H1 (cell line): ENCODE results near the gene MAS1L. TPM values are rescaled to one million over a fixed set of nuclear protein-coding genes. Genes with fewer than 3 reads are reported as not detected.

Source experiments
- CTCF ChIA-PET: fragments of 300-600 bp; sonication (Branson Sonifier 250); formaldehyde crosslinking; loops from one replicate; lab custom pipeline; 2021; ENCODE audit not compliant: partially characterized antibody; lab: Charles Lee
- POLR2A ChIA-PET: fragments of 300-600 bp; sonication (Branson Sonifier 250); formaldehyde crosslinking; loops from one replicate; lab custom pipeline; 2021; ENCODE audit warnings: inconsistent platforms; ENCODE audit not compliant: partially characterized antibody; lab: Charles Lee
- DNase-seq, 2 experiments: peaks; one replicate each; pipeline versions ENCODE4 v3.0.0 to v3.0.0-alpha.2; 2010 to 2022; ENCODE audit warnings: low spot score in 2 of 2, low read depth in 1 of 2, mixed read lengths in 1 of 2
- FAIRE-seq: peaks from 2 replicates; lab custom pipeline; 2011; peaks lifted over from hg19 to GRCh38; lab: Jason Lieb, UNC
- H2AFZ ChIP-seq: 2 replicates; pipeline ENCODE4 v1.8.1; 2012; ENCODE audit warnings: low read length, inconsistent platforms
- H2AK5ac ChIP-seq: 2 replicates; pipeline ENCODE4 v1.6.1; 2013; ENCODE audit warnings: low read depth, low read length
- H2BK120ac ChIP-seq: replicated peaks from 2 replicates; pipeline ENCODE3; 2013; ENCODE audit warnings: low read depth, low read length, inconsistent platforms
- H2BK12ac ChIP-seq: 2 replicates; pipeline ENCODE4 v1.6.1; 2013; ENCODE audit warnings: low read depth, low read length
- H2BK15ac ChIP-seq: 2 replicates; pipeline ENCODE4 v1.6.1; 2013; ENCODE audit warnings: low read length
- H2BK20ac ChIP-seq: 2 replicates; pipeline ENCODE4 v1.6.1; 2013; ENCODE audit warnings: low read length
- H2BK5ac ChIP-seq: 2 replicates; pipeline ENCODE4 v1.6.1; 2013; ENCODE audit warnings: low read depth, low read length
- H3K14ac ChIP-seq: 2 replicates; pipeline ENCODE4 v1.6.1; 2013; ENCODE audit warnings: inconsistent platforms; ENCODE audit not compliant: insufficient read length
- H3K18ac ChIP-seq: 2 replicates; pipeline ENCODE4 v1.6.1; 2013; ENCODE audit warnings: low read length; ENCODE audit errors: extremely low read depth
- H3K23ac ChIP-seq: 2 replicates; pipeline ENCODE4 v1.6.1; 2013; ENCODE audit warnings: inconsistent platforms; ENCODE audit not compliant: insufficient read length
- H3K23me2 ChIP-seq: 2 replicates; pipeline ENCODE4 v1.6.1; 2013; ENCODE audit warnings: low read depth, low read length
- H3K27ac ChIP-seq: 2 replicates; pipeline ENCODE4 v1.6.1; 2011; ENCODE audit warnings: low read depth, low read length, inconsistent platforms
- H3K27me3 ChIP-seq, 4 experiments: replicated peaks in 1 of 4; 1 replicate in 1 of 4; 2 replicates in 3 of 4; pipeline versions ENCODE4 v1.6.1 to v1.8.1; 2011 to 2013; ENCODE audit warnings: low read length in 3 of 4, mild to moderate bottlenecking in 3 of 4, inconsistent platforms in 2 of 4, mixed read lengths in 2 of 4, moderate library complexity in 1 of 4; ENCODE audit not compliant: control insufficient read depth in 3 of 4, insufficient read depth in 3 of 4; ENCODE audit errors: extremely low read depth in 1 of 4
- H3K36me3 ChIP-seq, 4 experiments: 2 replicates each; pipeline versions ENCODE4 v1.6.1 to v1.8.1; 2011 to 2013; ENCODE audit warnings: mild to moderate bottlenecking in 4 of 4, low read length in 3 of 4, moderate library complexity in 2 of 4, control low read depth in 1 of 4, inconsistent platforms in 1 of 4; ENCODE audit not compliant: insufficient read depth in 4 of 4, control insufficient read depth in 2 of 4
- H3K4ac ChIP-seq: replicated peaks from 2 replicates; pipeline ENCODE3; 2013; ENCODE audit warnings: low read length, low read depth, mixed read lengths, inconsistent platforms; ENCODE audit not compliant: insufficient read length
- H3K4me1 ChIP-seq, 4 experiments: replicated peaks in 1 of 4; 1 replicate in 1 of 4; 2 replicates in 3 of 4; pipeline versions ENCODE4 v1.6.1 to v1.8.1; 2011 to 2013; ENCODE audit warnings: low read length in 3 of 4, inconsistent platforms in 2 of 4, mixed read lengths in 1 of 4; ENCODE audit not compliant: insufficient read depth in 4 of 4, control insufficient read depth in 3 of 4
- H3K4me2 ChIP-seq, 2 experiments: 2 replicates each; pipeline versions ENCODE4 v1.6.1 to v1.8.1; 2011 to 2013; ENCODE audit warnings: low read depth in 2 of 2, low read length in 2 of 2, control low read depth in 1 of 2, inconsistent platforms in 1 of 2, mild to moderate bottlenecking in 1 of 2; ENCODE audit not compliant: insufficient read depth in 1 of 2
- H3K4me3 ChIP-seq, 4 experiments: fragments of 200-600, 300-600 bp in 1 of 4; sonication (generic), shearing (Covaris generic), sonication (Bioruptor Twin) in 1 of 4; 2 replicates each; pipeline versions ENCODE4 v1.5.1 to v1.8.1; 2011 to 2016; ENCODE audit warnings: low read length in 4 of 4, low read depth in 3 of 4, control low read depth in 2 of 4, inconsistent platforms in 2 of 4, mild to moderate bottlenecking in 2 of 4, mixed read lengths in 1 of 4, moderate library complexity in 1 of 4; ENCODE audit not compliant: insufficient read depth in 2 of 4; ENCODE audit errors: extremely low read depth in 1 of 4
- H3K56ac ChIP-seq: replicated peaks from 2 replicates; pipeline ENCODE3; 2013; ENCODE audit warnings: low read depth, mild to moderate bottlenecking, mixed read lengths, low read length, inconsistent platforms; ENCODE audit not compliant: insufficient read length
- H3K79me1 ChIP-seq: 2 replicates; pipeline ENCODE4 v1.6.1; 2013; ENCODE audit warnings: low read depth, low read length, control low read depth
- H3K79me2 ChIP-seq, 2 experiments: 2 replicates each; pipeline versions ENCODE4 v1.6.1 to v1.8.1; 2012 to 2013; ENCODE audit warnings: low read length in 2 of 2, mild to moderate bottlenecking in 2 of 2, inconsistent platforms in 1 of 2; ENCODE audit not compliant: insufficient read depth in 2 of 2, control insufficient read depth in 1 of 2
- H3K9ac ChIP-seq, 4 experiments: replicated peaks in 1 of 4; 1 replicate in 1 of 4; 2 replicates in 3 of 4; pipeline versions ENCODE4 v1.6.1 to v1.8.1; 2011 to 2013; ENCODE audit warnings: low read depth in 3 of 4, low read length in 3 of 4, control low read depth in 2 of 4, mild to moderate bottlenecking in 2 of 4, moderate library complexity in 2 of 4, inconsistent platforms in 1 of 4; ENCODE audit errors: extremely low read depth in 1 of 4
- H3K9me3 ChIP-seq, 2 experiments: 2 replicates each; pipeline versions ENCODE4 v1.6.1 to v1.8.1; 2012 to 2013; ENCODE audit warnings: mild to moderate bottlenecking in 2 of 2, moderate library complexity in 2 of 2, control low read depth in 1 of 2, inconsistent platforms in 1 of 2, low read depth in 1 of 2, low read length in 1 of 2, mixed read lengths in 1 of 2; ENCODE audit not compliant: insufficient read depth in 2 of 2
- H4K20me1 ChIP-seq, 2 experiments: replicated peaks in 1 of 2; 2 replicates each; pipeline versions ENCODE3 to v1.8.1; 2011 to 2013; ENCODE audit warnings: inconsistent platforms in 2 of 2, low read length in 2 of 2, mild to moderate bottlenecking in 1 of 2; ENCODE audit not compliant: insufficient read depth in 2 of 2, control insufficient read depth in 1 of 2
- H4K5ac ChIP-seq: 2 replicates; pipeline ENCODE4 v1.6.1; 2013; ENCODE audit warnings: low read length, low read depth, mixed read lengths, inconsistent platforms; ENCODE audit not compliant: insufficient read length
- H4K8ac ChIP-seq: 2 replicates; pipeline ENCODE4 v1.8.0; 2013; ENCODE audit warnings: mild to moderate bottlenecking, moderate library complexity, low read length, inconsistent platforms; ENCODE audit not compliant: insufficient read depth; ENCODE audit errors: extremely low read depth
- H4K91ac ChIP-seq: replicated peaks from 2 replicates; pipeline ENCODE3; 2013; ENCODE audit warnings: low read length, mixed read lengths, inconsistent platforms; ENCODE audit not compliant: insufficient read length
- CEBPB ChIP-seq: IDR thresholded peaks from 2 replicates; pipeline ENCODE4 v1.6.1; 2012; ENCODE audit warnings: low read depth, low read length
- CTBP2 ChIP-seq: IDR thresholded peaks from 2 replicates; pipeline ENCODE4 v1.7.0; 2011; ENCODE audit warnings: borderline replicate concordance, mild to moderate bottlenecking, moderate library complexity, mixed read lengths, low read length; ENCODE audit not compliant: insufficient read depth, insufficient read length
- KDM1A ChIP-seq: fragments of 200-600, 300-600 bp; sonication (generic); IDR thresholded peaks from 2 replicates; pipeline ENCODE4 v1.7.1; 2016; ENCODE audit warnings: mild to moderate bottlenecking, low read length, borderline replicate concordance
- KDM5A ChIP-seq: fragments of 200-600 bp; IDR thresholded peaks from 2 replicates; pipeline ENCODE4 v1.7.1; 2012; ENCODE audit warnings: mild to moderate bottlenecking, low read length, inconsistent platforms, mixed read lengths
- MAFK ChIP-seq: IDR thresholded peaks from 2 replicates; pipeline ENCODE4 v1.6.1; 2012; ENCODE audit warnings: low read depth, mild to moderate bottlenecking, improper control_type of control experiment, low read length
- RNF2 ChIP-seq: fragments of 200-900, 300-1000 bp; sonication (generic); IDR thresholded peaks from 2 replicates; pipeline ENCODE4 v1.7.1; 2016; ENCODE audit warnings: borderline replicate concordance, low read depth, mild to moderate bottlenecking, antibody characterized with exemption, low read length; ENCODE audit not compliant: poor library complexity, severe bottlenecking; ENCODE audit errors: missing control alignments
- SIRT6 ChIP-seq: IDR thresholded peaks from one replicate; pipeline ENCODE4 v1.7.1; 2012; ENCODE audit warnings: low read length, inconsistent platforms
- WGBS, 2 experiments: shearing (Covaris generic) in 1 of 2; methylation state at CpG; one replicate each; pipeline versions ENCODE4 v1.1.6 to v1.1.7; 2013 to 2015; ENCODE audit warnings: low lambda C conversion rate in 2 of 2, mixed read lengths in 2 of 2, inconsistent platforms in 1 of 2, low coverage in 1 of 2, missing lambda C conversion rate in 1 of 2; ENCODE audit not compliant: insufficient replicate concordance in 2 of 2, insufficient coverage in 1 of 2, insufficient read length in 1 of 2; ENCODE audit errors: extremely low coverage in 1 of 2, missing lambda C conversion rate in 1 of 2; 5-methylcytosine and 5-hydroxymethylcytosine counted together
- polyA plus RNA-seq, 7 experiments: library from polyadenylated mRNA; depleted of rRNA in 3 of 7; stranded (reverse) in 5 of 7; unstranded in 2 of 7; fragments of >200 nt in 5 of 7; fragments of 200-250 nt in 2 of 7; gene quantifications; 1 replicate in 5 of 7; 2 replicates in 1 of 7; 4 replicates in 1 of 7; pipeline versions ENCODE4 v1.2.1 to v1.2.3, GENCODE V29; 2011 to 2013; ENCODE audit warnings: missing spikeins in 2 of 7, mixed read lengths in 2 of 7
- total RNA-seq: library from RNA; stranded (reverse); fragmentation: NEBNext Ultra II Directional; extraction: Animal tissue kit (Norgen Biotek cat#: 25700); gene quantifications from 2 replicates; pipeline ENCODE4 v1.2.1, GENCODE V29; 2021

Gene MAS1L
- total and polyA plus RNA-seq, 2 of the 8 experiments (the other 6 are each of a cell fraction or from before 2014, with no cell fraction given): not detected

- no peak overlapping the region for H2AK5ac ChIP-seq
- H3K4me2 ChIP-seq: no peak overlapping the region
- H3K79me2 ChIP-seq: no peaks in the 10 kb centered on the region
- no peak overlapping the region for H4K8ac ChIP-seq
- no peaks in the 10 kb centered on the region for H3K27me3 ChIP-seq
- H3K4me3 ChIP-seq: no peak overlapping the region
- H2BK20ac ChIP-seq: no peak overlapping the region
- no peak overlapping the region for H3K56ac ChIP-seq
- no peaks in the 10 kb centered on the region for H3K23me2 ChIP-seq
- no peak overlapping the region for H3K27ac ChIP-seq
- H3K14ac ChIP-seq: no peak overlapping the region
- H2BK15ac ChIP-seq: no peak overlapping the region
- no peak for FAIRE-seq
- no peaks in the 10 kb centered on the region for H3K4me1 ChIP-seq
- no peak overlapping the region for H2BK120ac ChIP-seq
- DNase-seq: no peak
- H3K9ac ChIP-seq: no peak overlapping the region
- no peak overlapping the region for H3K23ac ChIP-seq
- no peaks in the 10 kb centered on the region for H3K79me1 ChIP-seq
- CTCF ChIA-PET: interaction anchor here (1.3 kb wide), 1 partner anchor 11 kb away, joined by 3 read pairs; no protein-coding TSS in a partner anchor
- no peak overlapping the region for H3K18ac ChIP-seq
- TF ChIP-seq CTBP2 (no peak), RNF2 (no peak), SIRT6 (no peak), KDM5A (no peak), CEBPB (peak; percentile 92), KDM1A (no peak), MAFK (no peak)
- H4K5ac ChIP-seq: no peak overlapping the region
- no peak overlapping the region for H2AFZ ChIP-seq
- H3K36me3 ChIP-seq: no peaks in the 10 kb centered on the region
- H4K20me1 ChIP-seq: no peaks in the 10 kb centered on the region
- H3K4ac ChIP-seq: no peak overlapping the region
- no peaks in the 10 kb centered on the region for H3K9me3 ChIP-seq
- POLR2A ChIA-PET: no interaction called here
- H4K91ac ChIP-seq: no peak overlapping the region
- WGBS, 2 experiments: 94% methylated on average over 5 of the region's 5 CpGs; no CpG with 5 or more reads in 1 of the 2 experiments
- no peak overlapping the region for H2BK12ac ChIP-seq
- H2BK5ac ChIP-seq: no peak overlapping the region
Measured at GRCh38 chr6:29478740-29479139, 9.0 kb downstream of the MAS1L start.
